ENCODE data around the gene PRDM13. TPM values are rescaled to one million over a fixed set of nuclear protein-coding genes. Genes with fewer than 3 reads are reported as not detected.

Gene PRDM13
- total RNA-seq, 1 experiment from 2014 or later, result not detected

DNA sequence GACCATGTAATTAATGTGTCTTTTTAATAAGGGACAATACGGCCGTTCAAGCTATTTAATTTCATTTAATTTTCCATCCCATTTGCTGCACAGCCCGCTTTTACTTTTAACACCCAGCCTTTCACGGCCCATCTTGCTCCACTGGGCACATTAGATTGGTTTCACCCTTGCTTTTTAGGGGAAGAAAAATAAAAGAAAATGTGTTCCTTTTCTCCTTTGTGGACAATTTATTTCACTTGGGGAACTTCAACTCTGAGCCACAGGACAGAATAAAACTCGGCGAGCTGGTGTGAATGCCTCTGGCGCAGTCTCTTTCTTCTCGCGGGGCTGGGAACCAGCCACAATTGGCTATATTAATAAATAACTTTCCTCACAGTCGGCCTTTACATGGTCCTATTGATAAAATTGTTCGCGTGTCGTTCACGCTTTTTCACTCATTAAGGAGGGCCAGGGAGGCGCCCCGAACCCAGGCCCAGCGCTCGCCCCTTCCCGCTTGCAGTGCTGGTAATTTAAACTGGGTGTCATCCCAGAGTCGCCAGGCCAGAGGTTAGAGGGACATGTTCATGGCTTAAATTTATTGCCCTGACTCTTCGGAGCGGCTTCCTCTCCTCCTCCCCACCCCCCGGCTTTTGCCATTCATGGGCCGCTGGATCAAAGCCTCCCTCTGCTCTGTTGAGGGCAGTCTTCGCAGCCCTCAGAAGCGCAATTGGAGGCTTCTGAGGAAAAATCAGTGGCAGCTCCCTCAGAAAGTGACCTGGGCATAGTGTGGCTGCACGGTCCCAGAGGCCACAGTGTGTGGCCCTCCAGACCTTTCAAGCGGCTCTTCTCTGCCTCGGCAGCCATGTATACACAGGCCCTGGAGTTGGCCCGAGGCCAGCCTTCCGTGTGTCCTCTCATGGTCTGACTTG, 2.2 kb upstream of the PRDM13 start:
- CTCF ChIA-PET, result no interaction called here
- intact Hi-C loops (cut with micrococcal nuclease), result no loop called here
- no peaks in the 10 kb centered on the region for H3K4me1 ChIP-seq (ENCODE audit: control insufficient read depth in 1 of 2, insufficient read depth in 2 of 2, low read length in 2 of 2)
- H3K36me3 ChIP-seq (ENCODE audit: control insufficient read depth in 1 of 2, insufficient read depth in 2 of 2, low read length in 2 of 2), result no peaks in the 10 kb centered on the region
- H3K4me2 ChIP-seq (ENCODE audit: low read length), result no peak overlapping the region
- ATAC-seq, result no peak
- no peak for DNase-seq (ENCODE audit: low read depth, low spot score)
- no peaks in the 10 kb centered on the region for H3K79me2 ChIP-seq (ENCODE audit: insufficient read depth, low read length)
- no peaks in the 10 kb centered on the region for H3K9me2 ChIP-seq (ENCODE audit: insufficient read depth)
- H3K4me3 ChIP-seq (replicated peaks in 1 of 2; ENCODE audit: low read depth in 1 of 2, low read length in 2 of 2), result no peak overlapping the region
- no peak overlapping the region for H2AFZ ChIP-seq (ENCODE audit: low read depth, low read length, poor library complexity, severe bottlenecking)
- TF ChIP-seq JUND (IDR thresholded peaks at IDR 0.05), result no peak
- H3K9ac ChIP-seq (ENCODE audit: low read length), result no peak overlapping the region
- RAD21 ChIA-PET (ENCODE audit: low non-redundant PET in 1 of 2, low total read pairs in 2 of 2, uncharacterized antibody in 2 of 2, unreplicated experiment in 2 of 2), result no interaction called here
- no peaks in the 10 kb centered on the region for H3K27me3 ChIP-seq (ENCODE audit: insufficient read depth, low read length)
- H3K27ac ChIP-seq (ENCODE audit: low read depth, low read length), result no peak overlapping the region
- no peaks in the 10 kb centered on the region for H4K20me1 ChIP-seq (ENCODE audit: insufficient read depth)
- BruUV-seq (replicated peaks), result no TSS peak
- H3K9me3 ChIP-seq (ENCODE audit: control insufficient read depth in 1 of 2, insufficient read depth in 1 of 2, low read depth in 1 of 2, low read length in 2 of 2), result no peaks in the 10 kb centered on the region
- POLR2A ChIA-PET, result no interaction called here

DNA sequence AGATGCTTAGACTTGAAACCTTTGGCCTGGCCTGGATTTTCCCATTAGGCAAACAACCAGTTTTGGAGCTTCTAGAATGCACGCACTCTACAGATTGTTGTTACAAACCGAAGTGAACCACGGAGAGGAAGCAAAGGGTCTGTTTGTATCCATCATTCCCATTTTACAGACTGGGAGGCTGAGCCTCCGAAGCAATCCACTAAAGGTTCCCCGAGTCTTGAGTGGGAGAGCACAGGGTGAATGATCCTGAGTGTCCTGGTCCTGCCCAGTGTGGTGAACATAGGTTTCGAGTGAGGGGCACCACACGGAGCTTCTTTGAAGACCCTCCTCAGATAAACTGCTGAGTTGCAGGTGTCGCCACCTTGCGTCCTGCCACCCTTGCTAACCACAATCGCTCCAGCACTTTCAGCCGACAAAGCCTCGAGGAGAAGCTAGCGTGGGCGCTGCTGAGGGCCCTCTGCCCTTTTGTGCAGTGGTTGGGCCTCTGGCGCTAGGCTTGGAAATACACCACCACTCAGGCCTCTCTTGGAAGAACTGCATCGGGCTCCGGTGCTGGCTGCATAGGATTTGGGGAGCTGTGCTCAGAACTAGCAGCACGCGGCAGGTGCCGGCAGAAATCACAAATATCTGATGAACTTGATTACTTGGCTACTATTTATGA, 1.4 kb upstream of the PRDM13 start:
- Histone ChIP-seq H4K20me1 (ENCODE audit: insufficient read depth) (no peaks in the 10 kb centered on the region), H3K27me3 (ENCODE audit: insufficient read depth, low read length) (no peaks in the 10 kb centered on the region), H3K4me1 (ENCODE audit: control insufficient read depth in 1 of 2, insufficient read depth in 2 of 2, low read length in 2 of 2) (no peaks in the 10 kb centered on the region), H3K79me2 (ENCODE audit: insufficient read depth, low read length) (no peaks in the 10 kb centered on the region), H3K27ac (ENCODE audit: low read depth, low read length) (no peak overlapping the region), H3K9ac (ENCODE audit: low read length) (no peak overlapping the region), H3K36me3 (ENCODE audit: control insufficient read depth in 1 of 2, insufficient read depth in 2 of 2, low read length in 2 of 2) (no peaks in the 10 kb centered on the region), H3K9me3 (ENCODE audit: control insufficient read depth in 1 of 2, insufficient read depth in 1 of 2, low read depth in 1 of 2, low read length in 2 of 2) (no peaks in the 10 kb centered on the region), H3K4me3 (replicated peaks in 1 of 2; ENCODE audit: low read depth in 1 of 2, low read length in 2 of 2) (no peak overlapping the region), H3K4me2 (ENCODE audit: low read length) (no peak overlapping the region), H2AFZ (ENCODE audit: low read depth, low read length, poor library complexity, severe bottlenecking) (no peak overlapping the region), H3K9me2 (ENCODE audit: insufficient read depth) (no peaks in the 10 kb centered on the region)
- RAD21 ChIA-PET (ENCODE audit: low non-redundant PET in 1 of 2, low total read pairs in 2 of 2, uncharacterized antibody in 2 of 2, unreplicated experiment in 2 of 2), result no interaction called here
- ATAC-seq, result no peak
- no peak for DNase-seq (ENCODE audit: low read depth, low spot score)
- intact Hi-C loops (cut with micrococcal nuclease), result no loop called here
- BruUV-seq (replicated peaks), result no TSS peak
- TF ChIP-seq TCF7L2 (IDR thresholded peaks at IDR 0.05; ENCODE audit: borderline replicate concordance, extremely low read depth, insufficient read depth, insufficient read length) (no peak), SIN3A (IDR thresholded peaks at IDR 0.05; ENCODE audit: low read depth) (no peak), YY1 (IDR thresholded peaks at IDR 0.05; ENCODE audit: extremely low read depth, insufficient replicate concordance, low read depth, low read length) (no peak), JUND (IDR thresholded peaks at IDR 0.05) (no peak)
- TF ChIP-seq, protein P1, sequence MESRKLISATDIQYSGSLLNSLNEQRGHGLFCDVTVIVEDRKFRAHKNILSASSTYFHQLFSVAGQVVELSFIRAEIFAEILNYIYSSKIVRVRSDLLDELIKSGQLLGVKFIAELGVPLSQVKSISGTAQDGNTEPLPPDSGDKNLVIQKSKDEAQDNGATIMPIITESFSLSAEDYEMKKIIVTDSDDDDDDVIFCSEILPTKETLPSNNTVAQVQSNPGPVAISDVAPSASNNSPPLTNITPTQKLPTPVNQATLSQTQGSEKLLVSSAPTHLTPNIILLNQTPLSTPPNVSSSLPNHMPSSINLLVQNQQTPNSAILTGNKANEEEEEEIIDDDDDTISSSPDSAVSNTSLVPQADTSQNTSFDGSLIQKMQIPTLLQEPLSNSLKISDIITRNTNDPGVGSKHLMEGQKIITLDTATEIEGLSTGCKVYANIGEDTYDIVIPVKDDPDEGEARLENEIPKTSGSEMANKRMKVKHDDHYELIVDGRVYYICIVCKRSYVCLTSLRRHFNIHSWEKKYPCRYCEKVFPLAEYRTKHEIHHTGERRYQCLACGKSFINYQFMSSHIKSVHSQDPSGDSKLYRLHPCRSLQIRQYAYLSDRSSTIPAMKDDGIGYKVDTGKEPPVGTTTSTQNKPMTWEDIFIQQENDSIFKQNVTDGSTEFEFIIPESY (IDR thresholded peaks at IDR 0.05; ENCODE audit: extremely low read depth, insufficient replicate concordance, low read length), result no peak
- TF ChIP-seq, protein P2, sequence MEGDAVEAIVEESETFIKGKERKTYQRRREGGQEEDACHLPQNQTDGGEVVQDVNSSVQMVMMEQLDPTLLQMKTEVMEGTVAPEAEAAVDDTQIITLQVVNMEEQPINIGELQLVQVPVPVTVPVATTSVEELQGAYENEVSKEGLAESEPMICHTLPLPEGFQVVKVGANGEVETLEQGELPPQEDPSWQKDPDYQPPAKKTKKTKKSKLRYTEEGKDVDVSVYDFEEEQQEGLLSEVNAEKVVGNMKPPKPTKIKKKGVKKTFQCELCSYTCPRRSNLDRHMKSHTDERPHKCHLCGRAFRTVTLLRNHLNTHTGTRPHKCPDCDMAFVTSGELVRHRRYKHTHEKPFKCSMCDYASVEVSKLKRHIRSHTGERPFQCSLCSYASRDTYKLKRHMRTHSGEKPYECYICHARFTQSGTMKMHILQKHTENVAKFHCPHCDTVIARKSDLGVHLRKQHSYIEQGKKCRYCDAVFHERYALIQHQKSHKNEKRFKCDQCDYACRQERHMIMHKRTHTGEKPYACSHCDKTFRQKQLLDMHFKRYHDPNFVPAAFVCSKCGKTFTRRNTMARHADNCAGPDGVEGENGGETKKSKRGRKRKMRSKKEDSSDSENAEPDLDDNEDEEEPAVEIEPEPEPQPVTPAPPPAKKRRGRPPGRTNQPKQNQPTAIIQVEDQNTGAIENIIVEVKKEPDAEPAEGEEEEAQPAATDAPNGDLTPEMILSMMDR (IDR thresholded peaks at IDR 0.05 in 2 of 3, conservative IDR thresholded peaks at IDR 0.05 in 1 of 3; ENCODE audit: borderline replicate concordance in 1 of 3, insufficient read depth in 1 of 3, low read depth in 2 of 3, low read length in 2 of 3), result no peak
- CTCF ChIA-PET, result no interaction called here
- POLR2A ChIA-PET, result no interaction called here
